H1 (cell line): ENCODE data around the gene IGSF1.

Experiments
- ATF2 ChIP-seq: IDR thresholded peaks from 2 replicates; pipeline ENCODE4 v1.6.1; 2012; ENCODE audit warnings: low read length, inconsistent platforms
- GABPA ChIP-seq: IDR thresholded peaks from 2 replicates; pipeline ENCODE4 v1.6.1; 2011; ENCODE audit warnings: mild to moderate bottlenecking, low read length, moderate library complexity, borderline replicate concordance; ENCODE audit not compliant: insufficient read depth

GRCh38 chrX:131235768-131236545 is 53.1 kb downstream of the IGSF1 start:
- TF ChIP-seq GABPA (no peak), ATF2 (no peak)
